ENCODE measurements around the gene SIAH1.

- TF ChIP-seq POLR2A (IDR thresholded peaks at IDR 0.05; ENCODE audit: control extremely low read depth in 1 of 2, low read depth in 2 of 2, low read length in 2 of 2) (no peak), EGR1 (IDR thresholded peaks at IDR 0.05; ENCODE audit: borderline replicate concordance, low read depth, low read length) (no peak), POLR2AphosphoS5 (IDR thresholded peaks at IDR 0.05; ENCODE audit: low read depth, low read length) (no peak), SP1 (IDR thresholded peaks at IDR 0.05; ENCODE audit: low read depth, low read length) (no peak), SP4 (IDR thresholded peaks at IDR 0.05; ENCODE audit: low read length) (no peak)
Measured at GRCh38 chr16:48335961-48336360, 49.3 kb downstream of the SIAH1 start.

All from H1 (cell line).